SK-N-SH treated with all-trans-retinoic acid at 6 μM for 48 hours (cell line): ENCODE measurements around the gene NEK11.

ENCODE experiments used
- PATZ1 ChIP-seq: fragments of 250-450 bp; sonication (Bioruptor Pico); IDR thresholded peaks from 2 replicates; pipeline ENCODE4 v1.8.0; 2020; ENCODE audit warnings: mild to moderate bottlenecking, moderate library complexity, borderline replicate concordance
- SNAI2 ChIP-seq: fragments of 250-450 bp; sonication (Bioruptor Pico); IDR thresholded peaks from 2 replicates; pipeline ENCODE4 v1.5.0; 2020; ENCODE audit warnings: mild to moderate bottlenecking, moderate library complexity
- TCF4 ChIP-seq: fragments of 250-450 bp; sonication (Bioruptor Pico); IDR thresholded peaks from 2 replicates; pipeline ENCODE4 v1.8.0; 2021; ENCODE audit warnings: mild to moderate bottlenecking, moderate library complexity, borderline replicate concordance
- ZFP30 ChIP-seq: fragments of 450-650 bp; formaldehyde crosslinking; IDR thresholded peaks from 2 replicates; pipeline ENCODE4 v1.5.0; 2022; ENCODE audit warnings: mild to moderate bottlenecking, moderate library complexity
- ZNF8 ChIP-seq: fragments of 450-650 bp; formaldehyde crosslinking; IDR thresholded peaks from 2 replicates; pipeline ENCODE4 v1.5.0; 2020; ENCODE audit warnings: mild to moderate bottlenecking, moderate library complexity
- TF ChIP-seq, protein P1 (sequence below): fragments of 250-450 bp; sonication (Bioruptor Pico); IDR thresholded peaks from 2 replicates; pipeline ENCODE4 v1.5.1; 2020; ENCODE audit warnings: low read depth, mild to moderate bottlenecking, moderate library complexity

- TF ChIP-seq ZNF8 (CRISPR knock-in tag) (no peak), TCF4 (CRISPR knock-in tag) (no peak), PATZ1 (CRISPR knock-in tag) (no peak), ZFP30 (no peak), SNAI2 (CRISPR knock-in tag) (no peak)
- TF ChIP-seq, protein P1, sequence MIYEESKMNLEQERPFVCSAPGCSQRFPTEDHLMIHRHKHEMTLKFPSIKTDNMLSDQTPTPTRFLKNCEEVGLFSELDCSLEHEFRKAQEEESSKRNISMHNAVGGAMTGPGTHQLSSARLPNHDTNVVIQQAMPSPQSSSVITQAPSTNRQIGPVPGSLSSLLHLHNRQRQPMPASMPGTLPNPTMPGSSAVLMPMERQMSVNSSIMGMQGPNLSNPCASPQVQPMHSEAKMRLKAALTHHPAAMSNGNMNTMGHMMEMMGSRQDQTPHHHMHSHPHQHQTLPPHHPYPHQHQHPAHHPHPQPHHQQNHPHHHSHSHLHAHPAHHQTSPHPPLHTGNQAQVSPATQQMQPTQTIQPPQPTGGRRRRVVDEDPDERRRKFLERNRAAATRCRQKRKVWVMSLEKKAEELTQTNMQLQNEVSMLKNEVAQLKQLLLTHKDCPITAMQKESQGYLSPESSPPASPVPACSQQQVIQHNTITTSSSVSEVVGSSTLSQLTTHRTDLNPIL (CRISPR knock-in tag): no peak
Observed at GRCh38 chr3:131091768-131092167, 65.1 kb downstream of the NEK11 start.
